DND-41 (cell line): Measurements from ENCODE around the gene ATP6V1B1.

Experiments used
- ATAC-seq: fragments of 200-7000 bp; cut with Tn5 transposase; 3 replicates; pipeline ENCODE4 v1.9.1; 2021; ENCODE audit warnings: low read depth; ENCODE audit not compliant: insufficient read depth
- DNase-seq: peaks from one replicate; pipeline ENCODE4 v3.0.0-alpha.2; 2020
- H2AFZ ChIP-seq: 2 replicates; pipeline ENCODE4 v1.6.0; 2012; ENCODE audit warnings: low read depth, low read length
- H3K27ac ChIP-seq: 2 replicates; pipeline ENCODE4 v1.5.1; 2012; ENCODE audit warnings: low read length, inconsistent platforms
- H3K27me3 ChIP-seq: fragments of 200-600 bp; sonication (generic); 2 replicates; pipeline ENCODE4 v1.6.0; 2012; ENCODE audit warnings: low read length, mild to moderate bottlenecking, inconsistent platforms; ENCODE audit not compliant: insufficient read depth, poor library complexity
- H3K36me3 ChIP-seq: 2 replicates; pipeline ENCODE4 v1.5.1; 2012; ENCODE audit warnings: low read length, inconsistent platforms; ENCODE audit not compliant: insufficient read depth
- H3K4me1 ChIP-seq: 2 replicates; pipeline ENCODE4 v1.5.1; 2012; ENCODE audit warnings: mild to moderate bottlenecking, low read length; ENCODE audit not compliant: insufficient read depth
- H3K4me2 ChIP-seq: 2 replicates; pipeline ENCODE4 v1.6.0; 2012; ENCODE audit warnings: mild to moderate bottlenecking, moderate library complexity, low read length, inconsistent platforms; ENCODE audit not compliant: insufficient read depth
- H3K4me3 ChIP-seq, 2 experiments: fragments of 200-600 bp in 1 of 2; shearing (Covaris generic) in 1 of 2; 2 replicates each; pipeline ENCODE4 v1.5.1; 2012 to 2016; ENCODE audit warnings: inconsistent platforms in 2 of 2, low read length in 2 of 2, mild to moderate bottlenecking in 2 of 2, low read depth in 1 of 2, moderate library complexity in 1 of 2
- H3K79me2 ChIP-seq: 2 replicates; pipeline ENCODE4 v1.6.0; 2012; ENCODE audit warnings: low read length, inconsistent platforms; ENCODE audit not compliant: insufficient read depth
- H3K9ac ChIP-seq: 2 replicates; pipeline ENCODE4 v1.6.0; 2012; ENCODE audit warnings: low read depth, mild to moderate bottlenecking, inconsistent platforms, low read length, moderate library complexity
- H3K9me3 ChIP-seq: 2 replicates; pipeline ENCODE4 v1.5.1; 2012; ENCODE audit warnings: low read length, moderate library complexity, mild to moderate bottlenecking, inconsistent platforms; ENCODE audit not compliant: insufficient read depth, severe bottlenecking
- H4K20me1 ChIP-seq: 2 replicates; pipeline ENCODE4 v1.6.0; 2012; ENCODE audit warnings: low read length; ENCODE audit not compliant: insufficient read depth
- EZH2 ChIP-seq: IDR thresholded peaks from 3 replicates; pipeline ENCODE4 v1.6.1; 2012; ENCODE audit warnings: borderline replicate concordance, low read depth, mild to moderate bottlenecking, moderate library complexity, low read length, inconsistent platforms; ENCODE audit not compliant: severe bottlenecking
- TF ChIP-seq, protein P1 (sequence below): IDR thresholded peaks from 2 replicates; pipeline ENCODE4 v1.5.1; 2012; ENCODE audit warnings: borderline replicate concordance, low read length, moderate library complexity, mild to moderate bottlenecking; ENCODE audit not compliant: poor library complexity, severe bottlenecking; ENCODE audit errors: extremely low read depth

Gene ATP6V1B1

DNA sequence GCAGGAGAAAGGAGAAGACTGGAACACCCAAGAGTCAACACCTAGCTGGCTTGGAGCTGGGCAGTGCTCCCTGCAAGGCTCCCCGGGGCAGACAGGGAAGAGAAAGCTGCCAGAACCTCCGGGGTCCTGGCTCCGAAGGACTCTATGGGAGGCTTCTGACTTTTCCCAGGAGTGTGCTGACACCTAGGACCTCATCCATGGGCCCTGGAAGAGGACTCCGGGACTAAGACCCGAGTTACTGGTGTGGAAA lies 37.8 kb upstream of the ATP6V1B1 start:
- no peak overlapping the region for H3K4me3 ChIP-seq
- TF ChIP-seq EZH2, result no peak
- TF ChIP-seq, protein P1, sequence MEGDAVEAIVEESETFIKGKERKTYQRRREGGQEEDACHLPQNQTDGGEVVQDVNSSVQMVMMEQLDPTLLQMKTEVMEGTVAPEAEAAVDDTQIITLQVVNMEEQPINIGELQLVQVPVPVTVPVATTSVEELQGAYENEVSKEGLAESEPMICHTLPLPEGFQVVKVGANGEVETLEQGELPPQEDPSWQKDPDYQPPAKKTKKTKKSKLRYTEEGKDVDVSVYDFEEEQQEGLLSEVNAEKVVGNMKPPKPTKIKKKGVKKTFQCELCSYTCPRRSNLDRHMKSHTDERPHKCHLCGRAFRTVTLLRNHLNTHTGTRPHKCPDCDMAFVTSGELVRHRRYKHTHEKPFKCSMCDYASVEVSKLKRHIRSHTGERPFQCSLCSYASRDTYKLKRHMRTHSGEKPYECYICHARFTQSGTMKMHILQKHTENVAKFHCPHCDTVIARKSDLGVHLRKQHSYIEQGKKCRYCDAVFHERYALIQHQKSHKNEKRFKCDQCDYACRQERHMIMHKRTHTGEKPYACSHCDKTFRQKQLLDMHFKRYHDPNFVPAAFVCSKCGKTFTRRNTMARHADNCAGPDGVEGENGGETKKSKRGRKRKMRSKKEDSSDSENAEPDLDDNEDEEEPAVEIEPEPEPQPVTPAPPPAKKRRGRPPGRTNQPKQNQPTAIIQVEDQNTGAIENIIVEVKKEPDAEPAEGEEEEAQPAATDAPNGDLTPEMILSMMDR, result no peak
- H3K36me3 ChIP-seq, result no peaks in the 10 kb centered on the region
- ATAC-seq (no peak), DNase-seq (no peak)
- no peaks in the 10 kb centered on the region for H3K9me3 ChIP-seq
- no peak overlapping the region for H3K27ac ChIP-seq
- no peaks in the 10 kb centered on the region for H3K4me1 ChIP-seq
- peaks cover 18% of the 10 kb centered on the region for H3K27me3 ChIP-seq
- no peaks in the 10 kb centered on the region; the same call in 1 of the 2 replicates for H4K20me1 ChIP-seq
- no peak overlapping the region for H3K4me2 ChIP-seq
- no peak overlapping the region for H2AFZ ChIP-seq
- H3K79me2 ChIP-seq, result no peaks in the 10 kb centered on the region
- H3K9ac ChIP-seq, result no peak overlapping the region

DNA sequence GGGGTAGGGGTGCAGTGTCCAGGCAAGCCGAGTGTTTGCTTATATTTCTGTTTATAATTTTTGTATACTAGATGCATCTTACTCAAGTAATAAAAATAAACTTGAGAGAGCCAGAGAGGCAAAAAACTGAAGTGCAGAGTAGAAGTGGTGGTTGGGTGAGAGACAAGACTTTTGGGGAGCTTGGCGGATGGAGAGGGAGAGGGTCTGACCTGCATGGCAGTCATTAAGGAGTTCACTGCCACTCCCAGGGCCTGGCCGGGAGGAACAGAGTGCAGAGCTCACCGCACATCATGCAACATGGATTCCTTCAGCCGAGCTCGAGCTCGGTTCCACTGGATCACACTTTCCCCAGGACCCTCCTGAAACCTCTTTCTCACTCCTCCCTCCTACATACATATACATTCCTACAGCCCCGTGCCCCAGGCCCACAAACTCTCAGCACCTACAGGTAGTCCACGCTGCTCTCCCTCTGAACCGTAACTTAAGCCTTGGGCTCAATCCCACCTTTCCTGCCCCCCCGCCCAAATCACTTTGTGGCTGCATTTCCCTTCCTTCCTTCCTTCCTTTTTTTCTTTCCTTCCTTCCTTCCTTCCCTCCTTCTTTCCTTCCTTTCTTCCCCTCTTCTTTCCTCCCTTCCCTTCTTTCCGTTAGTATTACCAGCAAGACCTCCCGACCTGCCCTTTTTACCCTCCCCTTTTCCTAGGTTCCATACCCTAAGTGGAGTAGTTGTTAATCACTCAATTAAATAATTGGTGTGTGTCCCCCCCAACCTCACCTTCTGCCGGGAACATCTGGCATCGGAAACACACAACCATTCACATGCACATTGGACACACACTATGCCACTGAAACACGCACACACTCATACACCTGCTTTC lies 37.1 kb upstream of the ATP6V1B1 start:
- Histone ChIP-seq H3K27me3 (peaks cover 15% of the 10 kb centered on the region), H3K79me2 (no peaks in the 10 kb centered on the region), H3K9me3 (no peaks in the 10 kb centered on the region), H3K4me1 (no peaks in the 10 kb centered on the region), H2AFZ (no peak overlapping the region), H3K36me3 (no peaks in the 10 kb centered on the region), H3K27ac (no peak overlapping the region), H3K9ac (no peak overlapping the region), H4K20me1 (no peaks in the 10 kb centered on the region; the same call in 1 of the 2 replicates), H3K4me3 (no peak overlapping the region), H3K4me2 (no peak overlapping the region)
- no peak for TF ChIP-seq EZH2
- TF ChIP-seq, protein P1, result no peak
- DNase-seq (no peak), ATAC-seq (no peak)

DNA sequence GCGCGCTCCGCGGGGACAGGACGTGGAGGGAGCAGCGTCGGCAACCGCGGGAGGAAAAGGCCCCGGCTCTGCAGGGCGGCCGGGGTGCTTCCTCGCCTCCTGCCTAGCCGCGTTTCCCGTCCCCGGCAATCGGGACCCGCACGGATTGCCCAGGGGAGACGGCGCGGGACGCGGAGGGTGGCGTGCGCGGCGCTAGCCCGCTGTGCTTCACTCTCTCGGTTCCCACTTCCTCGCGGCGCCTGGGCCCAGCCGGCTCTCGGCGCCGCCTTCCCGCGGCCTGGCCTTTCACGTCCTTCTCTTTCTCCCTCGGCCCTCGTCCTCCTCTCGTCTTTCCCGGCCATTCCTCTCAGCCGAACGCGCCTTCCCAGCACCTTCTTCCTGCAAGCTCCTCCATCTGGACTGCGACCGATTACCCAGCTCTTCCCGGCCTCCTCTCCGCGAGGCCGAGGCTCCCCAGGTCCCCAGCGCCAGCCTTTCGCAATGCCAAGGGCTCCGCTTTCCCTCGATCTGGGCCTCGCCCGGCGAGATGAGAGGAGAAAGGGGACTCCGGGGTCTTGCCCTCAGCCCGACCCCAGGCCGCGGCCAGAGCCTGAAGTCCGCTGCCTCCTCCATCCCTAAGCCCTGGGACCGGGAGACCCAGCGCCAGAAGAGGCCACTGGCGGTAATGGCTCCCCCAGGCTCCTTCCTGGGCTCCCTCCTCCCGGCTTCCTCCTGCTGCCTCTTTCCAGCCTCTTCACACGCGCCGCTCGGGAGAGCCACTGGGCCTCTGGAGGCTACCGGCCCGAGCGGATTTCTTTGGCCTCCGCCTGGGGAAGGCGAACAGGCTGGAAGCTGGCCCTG lies 34.3 kb upstream of the ATP6V1B1 start:
- H3K79me2 ChIP-seq, result no peaks in the 10 kb centered on the region
- H3K36me3 ChIP-seq, result no peaks in the 10 kb centered on the region
- H3K27me3 ChIP-seq, result peaks cover 6% of the 10 kb centered on the region
- no peak overlapping the region for H2AFZ ChIP-seq
- H3K27ac ChIP-seq, result no peak overlapping the region
- no peaks in the 10 kb centered on the region for H3K9me3 ChIP-seq
- no peak for DNase-seq
- TF ChIP-seq, protein P1, result no peak
- TF ChIP-seq EZH2, result no peak
- no peak overlapping the region for H3K4me2 ChIP-seq
- no peak overlapping the region for H3K9ac ChIP-seq
- H3K4me1 ChIP-seq, result no peaks in the 10 kb centered on the region
- H3K4me3 ChIP-seq, result no peak overlapping the region
- no peaks in the 10 kb centered on the region; the same call in 1 of the 2 replicates for H4K20me1 ChIP-seq
- no peak for ATAC-seq
